A673 (cell line): ENCODE measurements around the gene RPTOR. TPM values are rescaled to one million over a fixed set of nuclear protein-coding genes. Genes with fewer than 3 reads are reported as not detected.

Experiments
- BruUV-seq: library from RNA; stranded (reverse); fragments of 400-500 nt; replicated peaks from 2 replicates; lab custom pipeline; 2021; lab: Mats Ljungman, UMichigan
- CTCF ChIA-PET: fragments of 300-600 bp; sonication (Branson Sonifier 250); formaldehyde crosslinking; loops from one replicate; lab custom pipeline; 2022; ENCODE audit warnings: antibody characterized with exemption; lab: Charles Lee
- POLR2A ChIA-PET: fragments of 300-600 bp; sonication (Branson Sonifier 250); formaldehyde crosslinking; loops from one replicate; lab custom pipeline; 2022; ENCODE audit warnings: antibody characterized with exemption; ENCODE audit not compliant: low non-redundant PET; lab: Charles Lee
- DNase-seq: peaks from one replicate; pipeline ENCODE4 v3.0.0-alpha.2; 2015; ENCODE audit warnings: low spot score
- H3K27ac ChIP-seq: fragments of 200-600 bp; sonication (generic); 2 replicates; pipeline ENCODE4 v1.5.1; 2016; ENCODE audit warnings: mixed run types, low read depth, mild to moderate bottlenecking, mixed read lengths, antibody characterized with exemption, low read length; ENCODE audit not compliant: poor library complexity, severe bottlenecking
- H3K27me3 ChIP-seq: fragments of 200-600 bp; sonication (generic); replicated peaks from 2 replicates; pipeline ENCODE4 v1.6.1; 2017; ENCODE audit warnings: mixed run types, low read depth, mild to moderate bottlenecking, mixed read lengths, antibody characterized with exemption, low read length; ENCODE audit not compliant: insufficient read depth, poor library complexity
- H3K36me3 ChIP-seq: fragments of 200-600 bp; sonication (generic); 2 replicates; pipeline ENCODE4 v1.6.1; 2016; ENCODE audit warnings: mixed run types, mild to moderate bottlenecking, mixed read lengths, antibody characterized with exemption, low read length; ENCODE audit not compliant: insufficient read depth, poor library complexity, severe bottlenecking
- H3K4me1 ChIP-seq: fragments of 200-600 bp; sonication (generic); 2 replicates; pipeline ENCODE4 v1.6.1; 2017; ENCODE audit warnings: mixed run types, mild to moderate bottlenecking, mixed read lengths, antibody characterized with exemption, low read length; ENCODE audit not compliant: insufficient read depth, poor library complexity, severe bottlenecking
- H3K4me3 ChIP-seq: fragments of 200-600 bp; sonication (generic); 2 replicates; pipeline ENCODE4 v1.5.1; 2016; ENCODE audit warnings: low read depth, mixed run types, mild to moderate bottlenecking, mixed read lengths, low read length; ENCODE audit not compliant: poor library complexity, severe bottlenecking
- H3K9me3 ChIP-seq: fragments of 200-600 bp; sonication (generic); 2 replicates; pipeline ENCODE4 v1.6.1; 2016; ENCODE audit warnings: mixed run types, low read depth, mild to moderate bottlenecking, mixed read lengths, antibody characterized with exemption, low read length; ENCODE audit not compliant: poor library complexity, severe bottlenecking
- CTCF ChIP-seq: fragments of 300-800, 200-600 bp; sonication (generic); conservative IDR thresholded peaks from 2 replicates; pipeline ENCODE4 v1.5.1; 2017; ENCODE audit warnings: low read depth, mild to moderate bottlenecking, antibody characterized with exemption, low read length, moderate library complexity, mixed read lengths
- EZH2 ChIP-seq: fragments of 200-600 bp; sonication (generic); IDR thresholded peaks from 2 replicates; pipeline ENCODE4 v1.6.1; 2017; ENCODE audit warnings: borderline replicate concordance, low read depth, mild to moderate bottlenecking, mixed read lengths, antibody characterized with exemption, low read length; ENCODE audit not compliant: poor library complexity, severe bottlenecking
- intact Hi-C: fragments of 100-400 bp; cut with micrococcal nuclease; formaldehyde crosslinking; loops from one replicate; pipeline ENCODE4 v1.10.0; 2022; ENCODE audit not compliant: unreplicated experiment
- total RNA-seq: library from RNA; stranded (reverse); gene quantifications from 2 replicates; pipeline ENCODE4 v1.2.3, GENCODE V29; 2021

RPTOR gene
- total RNA-seq, 1 experiment from 2014 or later = 55.2 TPM

GRCh38 chr17:80675438-80676095 is 130.9 kb downstream of the RPTOR start:
- no peak overlapping the region for H3K4me3 ChIP-seq
- DNase-seq = no peak
- H3K36me3 ChIP-seq = no peaks in the 10 kb centered on the region
- BruUV-seq = no TSS peak
- H3K27me3 ChIP-seq = no peaks in the 10 kb centered on the region
- ChIA-PET CTCF (no interaction called here), POLR2A (no interaction called here)
- peaks cover 5% of the 10 kb centered on the region for H3K4me1 ChIP-seq
- H3K27ac ChIP-seq = no peak overlapping the region
- TF ChIP-seq CTCF = no peak
- TF ChIP-seq EZH2 = no peak
- H3K9me3 ChIP-seq = no peaks in the 10 kb centered on the region
- intact Hi-C loops = no loop called here

DNA sequence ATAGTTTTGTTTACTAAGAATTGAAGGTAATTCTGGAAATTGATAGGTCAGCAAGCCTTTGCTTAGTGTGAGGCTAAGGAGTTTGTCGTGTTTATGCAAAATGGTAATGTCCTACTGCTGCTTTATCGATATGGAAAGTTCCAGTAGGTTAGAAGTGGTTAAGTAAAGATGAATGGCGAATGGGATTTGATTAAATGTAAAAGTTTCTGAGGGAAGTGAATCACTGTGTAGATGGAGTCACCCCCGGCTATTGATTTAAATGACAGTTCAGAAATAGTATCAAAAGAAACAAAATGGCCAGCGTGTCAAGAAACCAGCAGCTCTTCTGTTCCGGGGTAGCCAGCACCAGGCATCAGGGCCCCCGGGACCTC is 131.4 kb downstream of the RPTOR start:
- POLR2A ChIA-PET = no interaction called here
- no peak for TF ChIP-seq CTCF
- TF ChIP-seq EZH2 = no peak
- BruUV-seq = no TSS peak
- Histone ChIP-seq H3K4me3 (no peak overlapping the region), H3K27me3 (no peaks in the 10 kb centered on the region), H3K4me1 (peaks cover 5% of the 10 kb centered on the region), H3K9me3 (no peaks in the 10 kb centered on the region), H3K27ac (no peak overlapping the region), H3K36me3 (no peaks in the 10 kb centered on the region)
- intact Hi-C loops = no loop called here
- CTCF ChIA-PET = no interaction called here
- DNase-seq = no peak

- ChIA-PET POLR2A (no interaction called here), CTCF (no interaction called here)
- no peak overlapping the region for H3K27ac ChIP-seq
- DNase-seq = no peak
- TF ChIP-seq EZH2 (no peak), CTCF (no peak)
- H3K4me1 ChIP-seq = peaks cover 5% of the 10 kb centered on the region
- intact Hi-C loops = no loop called here
- H3K27me3 ChIP-seq = no peaks in the 10 kb centered on the region
- BruUV-seq = no TSS peak
- no peak overlapping the region for H3K4me3 ChIP-seq
- H3K9me3 ChIP-seq = no peaks in the 10 kb centered on the region
- no peaks in the 10 kb centered on the region for H3K36me3 ChIP-seq
Observed at GRCh38 chr17:80676564-80676963, 131.9 kb downstream of the RPTOR start.
